Choroid plexus epithelial cell (primary cell): Measurements from ENCODE around the gene IGSF9B.

Experiments
- DNase-seq: peaks from one replicate; pipeline ENCODE4 v3.0.0-alpha.2; 2010; ENCODE audit warnings: low read depth
- H3K4me3 ChIP-seq: 2 replicates; pipeline ENCODE4 v1.5.1; 2011; ENCODE audit warnings: low read depth, mild to moderate bottlenecking, control low read depth, low read length, moderate library complexity
- CTCF ChIP-seq: conservative IDR thresholded peaks from 2 replicates; pipeline ENCODE4 v1.5.1; 2011; ENCODE audit warnings: low read depth, mild to moderate bottlenecking, control low read depth, inconsistent platforms, low read length, moderate library complexity

IGSF9B gene

GRCh38 chr11:133945087-133945974 lies 11.4 kb downstream of the IGSF9B start:
- no peak for DNase-seq
- no peak overlapping the region for H3K4me3 ChIP-seq
- no peak for TF ChIP-seq CTCF

GRCh38 chr11:133943950-133944698 lies 12.6 kb downstream of the IGSF9B start:
- no peak for DNase-seq
- H3K4me3 ChIP-seq, result no peak overlapping the region

GRCh38 chr11:133942577-133942976 lies 14.2 kb downstream of the IGSF9B start:
- no peak for TF ChIP-seq CTCF
- DNase-seq, result no peak
- no peak overlapping the region for H3K4me3 ChIP-seq

More at GRCh38 chr11:133943950-133944698, 12.6 kb downstream of the IGSF9B start:
- TF ChIP-seq CTCF, result no peak

- H3K4me3 ChIP-seq, result no peak overlapping the region
- no peak for TF ChIP-seq CTCF
- DNase-seq, result no peak
These were observed 15.2 kb downstream of the IGSF9B start for GRCh38 chr11:133941546-133941945.

GRCh38 chr11:133940034-133940433 lies 16.7 kb downstream of the IGSF9B start:
- H3K4me3 ChIP-seq, result no peak overlapping the region
- no peak for DNase-seq
- no peak for TF ChIP-seq CTCF

- TF ChIP-seq CTCF, result no peak
- DNase-seq, result no peak
- H3K4me3 ChIP-seq, result no peak overlapping the region
These were observed 17.2 kb downstream of the IGSF9B start for GRCh38 chr11:133939558-133939957.
